ENCODE measurements around the gene YTHDF2. TPM values are rescaled to one million over a fixed set of nuclear protein-coding genes. Genes with fewer than 3 reads are reported as not detected.

The YTHDF2 gene
- total and polyA plus RNA-seq, 2 of the 13 experiments (the other 11 are each of a cell fraction or from before 2014, with no cell fraction given) = 48.4 to 59.6 TPM

- H3K27ac ChIP-seq (ENCODE audit: extremely low read length, insufficient read depth, low read length) = no peak overlapping the region
- POLR2A ChIA-PET = no interaction called here
- peaks cover 36% of the 10 kb centered on the region for H3K4me1 ChIP-seq (ENCODE audit: insufficient read depth, low read length)
- H3K79me2 ChIP-seq (ENCODE audit: insufficient read depth, low read length) = no peaks in the 10 kb centered on the region
- FAIRE-seq (no peak), ATAC-seq (no peak), DNase-seq (ENCODE audit: low spot score) (no peak)
- no peak overlapping the region for H2AFZ ChIP-seq (ENCODE audit: low read length)
- no peak for TF ChIP-seq SMARCE1 (IDR thresholded peaks at IDR 0.05; ENCODE audit: borderline replicate concordance)
- no peak for TF ChIP-seq ZBTB7A (CRISPR knock-in tag; IDR thresholded peaks at IDR 0.05)
- TF ChIP-seq RARG (CRISPR knock-in tag; IDR thresholded peaks at IDR 0.05; ENCODE audit: low read depth) = no peak
- TF ChIP-seq IKZF4 (CRISPR knock-in tag; IDR thresholded peaks at IDR 0.05; ENCODE audit: borderline replicate concordance, low read depth, not compliant biosample characterization) = no peak
- TF ChIP-seq RBFOX2 (IDR thresholded peaks at IDR 0.05; ENCODE audit: low read depth, low read length) = no peak
- no peak for TF ChIP-seq ZNF598 (CRISPR knock-in tag; IDR thresholded peaks at IDR 0.05; ENCODE audit: borderline replicate concordance)
- TF ChIP-seq MIXL1 (CRISPR knock-in tag; IDR thresholded peaks at IDR 0.05) = no peak
- TF ChIP-seq DNMT3B (CRISPR knock-in tag; conservative IDR thresholded peaks at IDR 0.05) = no peak
- TF ChIP-seq ZNF891 (CRISPR knock-in tag; IDR thresholded peaks at IDR 0.05) = no peak
- TF ChIP-seq HHEX (CRISPR knock-in tag; IDR thresholded peaks at IDR 0.05) = no peak
- TF ChIP-seq TP53 (CRISPR knock-in tag; conservative IDR thresholded peaks at IDR 0.05) = no peak
- no peak for TF ChIP-seq ZNF678 (CRISPR knock-in tag; IDR thresholded peaks at IDR 0.05)
- TF ChIP-seq FOXA3 (CRISPR knock-in tag; IDR thresholded peaks at IDR 0.05) = no peak
- TF ChIP-seq ZNF629 (CRISPR knock-in tag; conservative IDR thresholded peaks at IDR 0.05) = no peak
- no peak for TF ChIP-seq SNAPC5 (CRISPR knock-in tag; IDR thresholded peaks at IDR 0.05; ENCODE audit: borderline replicate concordance)
- TF ChIP-seq HNRNPK (IDR thresholded peaks at IDR 0.05; ENCODE audit: low read depth, low read length, poor library complexity, severe bottlenecking) = no peak
- no peak for TF ChIP-seq ZXDC (CRISPR knock-in tag; IDR thresholded peaks at IDR 0.05)
- no TSS peak for BruUV-seq (replicated peaks)
- WGBS (ENCODE audit: low lambda C conversion rate) = 52% methylated on average over 9 of the region's 9 CpGs
- intact Hi-C loops (cut with micrococcal nuclease; ENCODE audit: unreplicated experiment) = no loop called here
- H4K20me1 ChIP-seq (ENCODE audit: insufficient read depth, low read length) = 0 out of 2 replicates have a peak, but pooled peaks cover 7% of the 10 kb centered on the region
- CTCF ChIA-PET (ENCODE audit: low intra/inter-chr PET ratio, low total read pairs) = no interaction called here
- no peaks in the 10 kb centered on the region for H3K36me3 ChIP-seq (replicated peaks in 1 of 2; ENCODE audit: control insufficient read depth in 1 of 2, insufficient read depth in 2 of 2, low read length in 2 of 2)
- no peak overlapping the region for H3K4me3 ChIP-seq (replicated peaks in 1 of 3; ENCODE audit: insufficient read depth in 1 of 3, low read depth in 2 of 3, low read length in 3 of 3)
- H3K4me2 ChIP-seq (ENCODE audit: low read depth, low read length) = no peak overlapping the region
- no peaks in the 10 kb centered on the region for H3K9me3 ChIP-seq (ENCODE audit: low read length)
- H3K27me3 ChIP-seq (ENCODE audit: control insufficient read depth in 1 of 2, insufficient read depth in 2 of 2, low read length in 2 of 2) = peaks cover 14 to 62% of the 10 kb centered on the region in 2 experiments
- in situ Hi-C loops (cut with HindIII; ENCODE audit: extremely low pct_ligation_motif_present, low pct_unique_long_range_greater_than_20kb) = no loop called here
- no peak overlapping the region for H3K9ac ChIP-seq (ENCODE audit: insufficient read depth, low read depth, low read length)
Measured at GRCh38 chr1:28811369-28811765, 74.6 kb downstream of the YTHDF2 start.

Measured in HepG2 (cell line).